NOMO-1 treated with dmso at 0.1 percent for 144 hours (cell line): ENCODE data around the gene HMGN3.

Experiments used
- DNase-seq: peaks from one replicate; lab custom pipeline; 2025; ENCODE audit not compliant: unreplicated experiment; lab: John Stamatoyannopoulos, UW

HMGN3 gene

DNA sequence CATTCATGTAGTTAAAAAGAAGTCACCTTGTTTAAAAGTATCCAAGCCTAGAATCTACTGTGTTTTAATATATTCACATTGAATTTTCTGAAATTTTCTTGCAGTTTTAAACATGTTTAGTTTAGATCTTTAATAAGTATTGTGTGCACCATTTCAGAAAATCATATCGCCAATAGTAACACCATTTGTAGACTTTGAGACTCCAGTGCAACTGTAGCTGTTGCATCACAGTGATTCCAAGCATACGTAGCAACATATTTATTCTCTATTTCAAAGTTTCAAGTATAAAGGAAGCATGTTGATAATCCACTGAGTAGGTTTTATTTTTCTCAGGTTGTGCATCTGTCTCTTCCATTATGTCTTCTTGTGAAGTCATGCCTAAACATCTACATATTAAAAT is 46.4 kb downstream of the HMGN3 start:
- no peak for DNase-seq

DNA sequence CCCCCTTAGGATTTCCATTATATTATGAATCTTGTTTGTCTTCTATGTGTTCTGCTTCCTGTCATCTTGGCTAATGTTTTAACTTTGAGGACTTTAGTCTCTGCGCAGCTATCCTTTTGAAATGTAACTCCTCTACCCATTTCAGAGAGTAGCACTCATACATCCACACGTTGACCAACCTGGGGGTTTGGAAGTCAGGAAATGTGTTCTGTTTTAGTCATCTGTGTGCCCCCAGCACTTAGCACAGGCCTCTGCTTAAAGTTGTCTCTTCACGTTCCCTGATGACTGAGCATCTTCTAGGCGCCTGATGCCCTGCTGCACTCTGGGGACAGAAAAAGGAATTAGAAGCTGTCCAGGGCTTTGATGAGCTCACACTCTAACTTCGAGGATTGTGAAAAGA is 47.9 kb downstream of the HMGN3 start:
- DNase-seq = no peak

DNA sequence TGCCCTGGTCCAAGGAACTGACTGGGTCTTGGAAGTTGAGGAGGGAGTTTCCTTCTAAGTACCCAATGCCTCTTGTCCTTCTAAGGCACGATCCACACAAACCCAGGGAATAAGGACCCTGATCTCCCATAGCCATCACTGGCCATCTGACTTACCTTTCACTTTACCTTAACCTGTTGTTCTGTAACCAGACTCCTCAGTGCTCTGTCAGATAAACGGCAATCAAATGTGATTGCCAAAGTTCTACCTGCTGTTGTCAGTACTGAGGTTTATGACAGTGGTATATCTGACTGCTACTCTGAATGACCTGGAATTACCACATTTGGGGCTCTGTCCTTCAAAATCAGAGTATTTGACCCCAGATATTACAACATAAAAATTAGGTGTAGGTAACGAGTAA is 49.8 kb downstream of the HMGN3 start:
- DNase-seq = no peak

DNA sequence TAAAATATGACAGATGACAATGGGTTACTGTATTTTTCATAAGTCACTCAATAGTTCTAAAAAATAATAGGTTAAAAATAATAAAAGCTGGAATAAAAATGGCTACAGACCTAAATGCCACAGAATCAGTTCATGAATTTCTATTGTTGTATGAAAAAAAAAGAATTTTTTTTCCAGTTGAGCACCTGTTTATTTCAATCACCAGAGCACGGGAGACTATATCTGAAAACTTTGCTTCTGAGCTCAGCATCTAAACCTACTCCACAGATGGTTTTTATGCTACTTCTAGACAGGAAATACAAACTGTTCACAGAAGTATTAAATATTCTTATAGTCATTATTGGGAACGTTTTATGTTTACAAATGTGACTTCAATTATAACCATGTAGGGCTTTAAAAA is 50.4 kb downstream of the HMGN3 start:
- no peak for DNase-seq

DNA sequence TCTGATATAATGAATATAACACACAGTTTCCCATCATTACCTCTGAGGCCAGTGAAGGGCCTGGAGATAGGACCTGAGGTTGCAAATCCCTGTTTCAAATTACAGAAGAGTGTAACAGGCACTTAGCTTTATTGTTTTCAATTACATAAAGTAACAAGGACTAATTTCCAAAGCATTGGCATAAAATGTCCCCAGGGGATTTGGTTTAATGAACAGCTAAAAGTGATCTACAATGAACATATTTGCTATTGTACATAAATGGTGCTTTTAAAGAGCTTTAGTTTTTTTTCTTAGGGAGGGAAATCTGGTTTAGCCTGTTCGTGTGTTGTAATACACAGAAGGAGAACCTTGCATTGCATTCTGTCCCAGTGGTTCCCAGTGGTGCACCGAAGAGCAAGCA is 54.4 kb downstream of the HMGN3 start:
- DNase-seq = no peak

DNA sequence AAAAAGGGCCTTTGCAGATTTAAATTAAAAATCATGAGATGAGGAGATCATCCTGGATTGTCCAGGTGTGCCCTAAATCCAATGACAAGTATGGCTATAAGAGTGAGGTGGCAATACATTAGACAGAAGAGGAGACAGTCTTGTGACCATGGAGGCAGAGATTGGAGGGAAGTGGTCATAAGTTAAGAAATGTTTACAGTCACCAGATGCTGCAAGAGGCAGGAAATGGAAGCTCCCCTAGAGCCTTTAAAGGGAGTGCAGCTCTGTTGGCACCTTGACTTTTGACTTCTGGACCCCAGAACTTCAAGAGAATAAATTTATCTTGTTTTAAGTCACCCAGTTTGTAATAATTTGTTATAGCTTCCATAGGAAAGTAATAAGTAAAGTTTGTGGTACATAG is 61.1 kb downstream of the HMGN3 start:
- no peak for DNase-seq

DNA sequence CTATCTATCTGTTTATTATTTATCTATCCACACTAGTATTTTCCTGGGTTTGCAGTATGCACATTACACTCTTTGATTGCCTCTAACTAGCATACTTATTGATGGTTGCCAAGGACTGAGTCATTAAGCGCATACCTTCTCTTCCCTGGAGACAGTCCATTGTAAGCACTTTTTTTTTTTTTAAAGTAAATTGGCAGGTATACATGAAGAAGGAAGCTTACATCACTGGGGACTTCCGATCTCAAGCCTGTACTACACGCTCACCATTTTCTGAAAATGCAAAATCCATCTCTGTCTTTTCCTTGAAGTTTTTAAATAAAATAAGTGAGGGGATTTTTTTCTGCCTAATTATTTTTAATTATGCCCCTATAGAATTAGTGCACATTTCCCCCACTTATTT is 63.5 kb downstream of the HMGN3 start:
- no peak for DNase-seq

DNA sequence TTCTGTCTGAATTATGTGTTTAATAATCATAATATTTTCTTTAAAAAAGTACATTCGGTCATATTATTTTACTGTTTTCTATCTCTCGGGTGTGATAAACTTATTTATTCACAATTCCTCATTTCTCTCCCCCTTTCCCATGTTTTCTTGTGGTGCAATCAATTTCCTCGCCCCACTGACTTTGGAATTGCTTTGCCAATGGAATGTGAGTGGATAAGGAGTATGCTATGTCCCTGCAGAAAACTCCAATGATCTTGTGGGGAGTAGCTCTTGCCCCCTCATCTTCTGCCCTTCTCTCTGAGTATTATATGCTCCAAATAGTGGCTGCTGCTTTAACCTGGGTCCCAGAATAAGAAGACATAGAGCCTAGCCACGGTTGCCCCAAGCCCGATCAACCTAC is 64.1 kb downstream of the HMGN3 start:
- no peak for DNase-seq

DNA sequence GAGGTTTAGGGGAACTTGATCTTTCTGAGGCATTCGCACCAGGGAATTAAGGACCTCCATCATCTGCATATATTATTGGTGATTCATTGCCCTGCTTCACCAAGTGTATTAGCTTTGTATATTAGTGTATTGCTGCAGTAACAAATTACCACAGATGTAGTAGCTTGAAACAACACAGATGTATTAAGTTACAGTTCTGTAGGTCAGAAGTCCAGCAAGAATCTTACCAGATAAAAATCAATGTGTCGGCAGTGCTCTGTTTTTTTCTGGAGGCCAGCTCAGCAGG is 65.8 kb downstream of the HMGN3 start:
- DNase-seq = no peak

DNA sequence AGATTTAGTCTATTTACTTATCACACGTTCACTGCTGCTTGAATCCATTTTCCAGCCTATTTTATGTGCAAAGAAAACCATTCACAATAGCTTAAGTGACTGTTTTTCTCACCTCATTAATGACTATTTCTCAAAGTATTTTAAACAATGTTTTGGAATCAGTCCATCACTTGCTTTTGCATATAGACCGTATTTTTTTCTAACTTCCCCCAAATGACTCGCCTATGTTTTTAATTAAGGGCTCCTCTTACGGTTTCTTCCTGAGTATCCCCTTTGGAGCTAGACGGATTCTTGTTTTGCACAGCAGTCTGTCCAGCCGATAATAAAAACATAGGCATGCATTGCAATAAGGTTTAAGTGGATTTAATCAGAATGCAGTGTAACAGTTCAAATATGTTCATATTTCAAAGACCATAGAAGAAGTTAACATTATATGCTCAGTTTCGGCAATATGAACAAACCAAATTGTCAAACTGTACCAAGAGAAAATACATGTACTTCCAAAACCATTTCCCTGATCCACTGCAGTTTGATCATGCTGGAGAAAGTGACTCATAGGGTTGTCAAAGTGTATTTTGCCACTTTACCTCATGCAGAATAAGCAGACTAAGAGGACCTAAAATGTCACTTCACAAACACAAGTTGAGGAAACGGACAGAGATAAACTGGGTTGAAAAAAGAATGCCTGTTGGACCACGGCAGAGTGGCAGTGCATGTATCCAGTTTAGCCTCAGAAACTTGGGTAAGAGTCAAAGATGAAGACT is 66.4 kb downstream of the HMGN3 start:
- DNase-seq = no peak

DNA sequence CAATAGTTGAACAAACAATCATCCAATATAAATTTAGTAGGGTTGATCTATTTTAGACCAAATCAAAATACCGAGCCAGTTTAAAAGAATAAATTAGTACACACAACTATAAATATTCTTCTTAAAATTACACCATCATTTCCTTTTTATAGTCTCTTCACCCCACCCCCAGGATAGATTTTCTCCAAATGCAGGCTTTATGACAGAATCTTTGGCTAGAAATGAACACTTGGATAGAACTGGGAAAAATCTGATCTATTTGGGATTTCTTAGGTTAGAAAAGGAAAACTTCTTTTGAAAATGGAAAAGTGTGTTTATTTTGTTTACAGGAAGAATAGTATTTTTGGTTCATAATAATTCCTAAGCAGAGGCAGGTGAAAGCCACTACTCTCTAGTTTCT is 74.6 kb downstream of the HMGN3 start:
- no peak for DNase-seq

DNA sequence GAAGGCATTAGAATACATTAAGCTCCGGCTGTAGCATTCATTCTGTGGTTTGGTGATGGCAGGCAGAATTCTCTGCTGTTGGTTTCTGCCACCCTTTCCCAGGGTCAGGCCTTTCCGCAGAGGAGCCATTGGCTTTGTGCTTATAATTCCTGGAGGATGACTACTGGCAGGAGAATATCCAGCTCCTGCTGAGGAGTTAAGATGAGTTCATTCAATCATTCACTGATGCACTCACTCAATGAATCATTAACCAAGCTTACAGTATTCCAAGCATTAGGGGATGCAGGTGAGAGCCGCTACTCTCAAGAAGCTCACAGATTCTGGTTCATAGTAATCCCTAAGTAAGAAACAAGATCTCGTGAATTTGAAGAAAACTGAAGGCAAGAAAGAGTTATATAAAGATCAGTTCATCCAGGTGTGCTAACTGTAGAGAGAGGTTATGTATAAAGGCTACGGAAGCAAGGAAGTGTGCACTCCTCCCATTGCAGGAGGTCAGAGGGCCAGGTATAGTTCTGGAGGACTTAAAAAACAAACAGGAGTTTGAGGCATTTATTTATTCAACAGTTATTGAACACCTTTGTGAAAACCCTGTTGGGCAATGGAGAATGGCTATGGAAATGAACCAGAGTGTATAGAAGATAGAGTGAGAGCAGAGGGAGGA is 75.5 kb downstream of the HMGN3 start:
- no peak for DNase-seq

DNA sequence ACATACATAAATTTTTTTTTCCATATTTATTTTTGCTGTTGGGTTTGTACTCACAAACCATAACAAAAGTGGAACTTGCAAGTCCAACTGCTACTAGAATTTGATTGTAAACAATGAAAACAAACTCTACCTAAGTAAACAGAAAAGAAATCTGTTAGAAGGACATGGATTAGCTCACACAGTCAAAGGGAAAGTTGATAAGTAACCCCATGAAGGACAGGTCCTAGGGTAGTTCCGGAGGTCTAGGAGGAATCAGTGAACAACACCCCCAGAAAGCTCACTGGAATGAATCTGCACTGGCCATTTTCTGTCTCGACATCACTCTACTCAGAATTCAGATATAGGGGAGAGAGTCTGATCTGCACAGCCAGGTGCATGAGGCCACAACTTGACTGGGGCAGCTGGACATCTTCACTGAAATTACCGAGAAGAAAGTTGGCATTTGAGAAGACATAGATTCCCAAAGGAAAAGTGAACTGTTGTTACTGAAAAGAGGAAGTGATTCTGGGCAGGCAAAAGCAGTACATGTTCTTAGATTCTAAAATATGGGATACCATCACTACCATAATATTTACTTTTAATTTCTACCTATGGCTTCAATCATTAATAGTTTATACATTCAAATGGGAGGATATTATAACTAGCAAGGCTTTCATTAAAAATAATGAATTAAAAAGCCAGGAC is 76.4 kb downstream of the HMGN3 start:
- no peak for DNase-seq

DNA sequence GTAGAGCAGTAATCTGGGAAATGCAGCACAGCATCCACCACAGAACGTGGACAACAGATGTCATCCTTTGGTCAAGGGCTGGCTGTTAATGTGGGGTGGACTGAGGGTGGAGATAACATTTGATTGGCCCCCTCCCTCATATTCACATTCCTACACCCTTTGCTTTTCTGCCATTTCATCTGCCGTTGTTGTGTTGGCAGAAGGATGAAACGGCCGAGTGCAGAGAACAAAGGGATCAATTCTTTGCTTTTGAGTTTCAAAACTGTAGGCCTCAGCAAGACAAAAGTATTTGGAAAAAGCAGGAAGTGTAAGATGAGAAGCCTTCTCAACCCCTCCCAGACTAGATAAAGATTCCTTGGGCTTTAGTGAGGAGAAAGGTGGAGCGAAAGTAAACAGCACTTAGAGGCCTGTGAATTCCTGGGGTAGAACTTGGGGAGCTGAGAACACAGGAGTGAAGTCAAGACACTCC is 82.2 kb downstream of the HMGN3 start:
- no peak for DNase-seq
